Urothelium cell line (cell line): ENCODE measurements around the gene UNK.
"Not testable (repeated sequence)": the region's sequence is repeated elsewhere in the genome, so short reads cannot be mapped to it uniquely, and the experiment has no call there.

Source experiments
- DNase-seq: peaks from one replicate; pipeline ENCODE4 v3.0.0; 2011; ENCODE audit warnings: low spot score, mixed read lengths
- FAIRE-seq: peaks from 2 replicates; lab custom pipeline; 2011; peaks lifted over from hg19 to GRCh38; lab: Jason Lieb, UNC

Gene UNK

DNA sequence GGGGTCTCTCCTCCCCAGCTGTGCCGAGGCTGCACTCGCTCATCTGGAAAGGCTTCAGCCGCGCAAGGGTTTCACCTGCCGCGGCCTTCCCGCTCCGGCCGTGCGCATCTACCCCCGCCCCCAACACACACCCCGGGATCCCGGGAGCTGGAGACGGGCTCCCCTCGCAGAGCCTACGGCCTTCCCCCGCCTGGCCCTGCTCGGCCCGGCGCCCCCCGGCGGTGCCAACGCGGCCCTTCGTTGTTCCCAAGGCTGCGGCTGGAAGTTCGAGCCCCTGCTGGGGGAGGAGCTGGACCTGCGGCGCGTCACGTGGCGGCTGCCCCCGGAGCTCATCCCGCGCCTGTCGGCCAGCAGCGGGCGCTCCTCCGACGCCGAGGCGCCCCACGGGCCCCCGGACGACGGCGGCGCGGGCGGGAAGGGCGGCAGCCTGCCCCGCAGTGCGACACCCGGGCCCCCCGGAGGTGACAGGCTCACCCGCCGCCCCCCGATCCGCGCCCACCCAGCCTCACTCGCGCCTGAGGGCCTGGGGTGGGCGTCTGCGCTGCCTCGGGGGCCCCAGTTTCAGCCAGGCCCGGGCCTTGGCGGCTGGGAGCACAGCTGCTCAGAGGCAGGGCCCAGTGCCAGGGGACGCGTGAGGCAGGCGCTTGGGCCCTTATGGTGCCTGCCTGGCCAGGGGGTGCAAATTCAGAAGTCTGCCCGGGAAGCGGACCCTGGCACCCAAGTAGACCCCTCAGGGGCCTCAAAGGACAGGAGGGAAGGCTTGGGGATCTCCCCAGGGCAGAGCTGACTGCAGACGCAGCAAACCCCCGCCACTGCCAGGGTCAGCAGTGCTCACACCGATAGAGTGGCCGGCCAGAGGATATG is 30.9 kb upstream of the UNK start:
- DNase-seq = peak; percentile 91
- peak; percentile 65 for FAIRE-seq

DNA sequence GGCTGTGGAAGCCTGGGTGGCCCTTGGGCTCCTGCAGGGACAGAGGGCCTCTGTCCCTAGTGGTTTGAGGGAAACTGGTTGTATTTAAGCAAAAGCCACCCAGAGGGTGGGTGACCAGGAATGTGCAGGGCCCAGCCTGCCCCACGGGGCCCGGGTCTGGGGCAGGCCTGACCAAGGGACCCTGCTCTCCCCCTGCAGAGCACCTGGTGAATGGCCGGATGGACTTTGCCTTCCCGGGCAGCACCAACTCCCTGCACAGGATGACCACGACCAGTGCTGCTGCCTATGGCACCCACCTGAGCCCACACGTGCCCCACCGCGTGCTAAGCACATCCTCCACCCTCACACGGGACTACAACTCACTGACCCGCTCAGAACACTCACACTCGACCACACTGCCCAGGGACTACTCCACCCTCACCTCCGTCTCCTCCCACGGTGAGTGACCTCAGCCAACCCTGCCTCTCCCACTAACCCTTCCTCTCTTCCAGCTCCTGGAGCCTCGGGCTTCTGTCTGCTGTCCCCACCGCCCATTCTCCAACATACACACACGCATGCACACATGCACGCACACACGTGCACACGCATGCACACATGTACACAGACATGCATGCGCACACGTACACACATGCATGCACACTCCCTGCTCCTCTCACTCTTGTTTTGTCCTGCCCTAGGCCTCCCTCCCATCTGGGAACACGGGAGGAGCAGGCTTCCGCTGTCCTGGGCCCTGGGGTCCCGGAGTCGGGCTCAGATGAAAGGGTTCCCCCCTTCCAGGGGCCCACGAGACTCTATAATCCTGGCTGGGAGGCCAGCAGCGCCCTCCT is 30.0 kb upstream of the UNK start:
- DNase-seq = no peak
- peak; percentile 91 for FAIRE-seq

DNA sequence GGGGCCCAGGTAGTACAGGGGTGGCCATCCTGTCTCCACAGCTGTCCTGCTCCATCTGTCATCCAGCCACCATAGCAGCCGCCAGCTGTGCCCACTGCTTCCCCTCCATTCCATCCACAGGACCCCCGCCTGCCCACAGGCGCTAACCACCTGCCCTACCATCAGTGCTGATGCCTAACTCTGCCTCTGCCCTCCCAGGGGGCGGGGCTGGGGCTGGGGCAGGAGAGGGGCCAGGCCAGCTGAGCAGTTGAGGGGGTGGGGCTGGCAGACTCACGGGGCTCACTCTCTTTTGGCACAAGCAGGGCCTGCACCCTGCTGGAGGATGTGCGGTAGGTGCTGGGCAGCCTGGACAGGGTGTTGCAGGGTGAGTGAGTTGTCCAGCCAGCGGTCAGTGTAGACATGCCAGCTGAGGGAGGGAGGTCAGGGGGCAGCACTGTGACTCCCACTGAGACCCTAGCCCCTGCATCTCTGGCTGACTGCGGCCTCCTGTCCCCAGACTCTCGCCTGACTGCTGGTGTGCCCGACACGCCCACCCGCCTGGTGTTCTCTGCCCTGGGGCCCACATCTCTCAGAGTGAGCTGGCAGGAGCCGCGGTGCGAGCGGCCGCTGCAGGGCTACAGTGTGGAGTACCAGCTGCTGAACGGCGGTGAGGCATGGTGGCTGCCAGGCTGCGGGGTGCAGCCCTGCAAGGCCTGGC is 29.3 kb upstream of the UNK start:
- no peak for DNase-seq

DNA sequence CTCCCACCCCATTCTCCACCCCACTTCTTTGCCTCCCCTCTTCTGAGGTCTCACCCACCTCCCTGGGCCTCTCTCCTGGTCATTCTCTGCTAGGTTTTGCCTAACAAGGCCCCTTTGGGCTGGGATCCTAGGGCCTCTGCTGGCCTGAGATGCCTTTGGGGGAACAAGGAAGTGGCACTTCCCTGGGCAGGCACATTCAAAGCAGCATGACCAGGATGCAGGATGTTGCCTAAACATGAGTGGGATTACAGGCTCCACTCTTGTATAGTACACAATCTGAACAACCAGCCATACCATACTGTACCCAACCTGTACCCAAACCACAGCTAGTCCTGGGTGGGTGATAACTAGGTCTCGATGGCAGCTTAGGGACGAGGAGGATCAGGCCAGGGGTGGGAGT is 28.6 kb upstream of the UNK start:
- DNase-seq (no peak), FAIRE-seq (peak; percentile 90)

More for the DNA sequence above, 29.3 kb upstream of the UNK start:
- FAIRE-seq = peak; percentile 62

DNA sequence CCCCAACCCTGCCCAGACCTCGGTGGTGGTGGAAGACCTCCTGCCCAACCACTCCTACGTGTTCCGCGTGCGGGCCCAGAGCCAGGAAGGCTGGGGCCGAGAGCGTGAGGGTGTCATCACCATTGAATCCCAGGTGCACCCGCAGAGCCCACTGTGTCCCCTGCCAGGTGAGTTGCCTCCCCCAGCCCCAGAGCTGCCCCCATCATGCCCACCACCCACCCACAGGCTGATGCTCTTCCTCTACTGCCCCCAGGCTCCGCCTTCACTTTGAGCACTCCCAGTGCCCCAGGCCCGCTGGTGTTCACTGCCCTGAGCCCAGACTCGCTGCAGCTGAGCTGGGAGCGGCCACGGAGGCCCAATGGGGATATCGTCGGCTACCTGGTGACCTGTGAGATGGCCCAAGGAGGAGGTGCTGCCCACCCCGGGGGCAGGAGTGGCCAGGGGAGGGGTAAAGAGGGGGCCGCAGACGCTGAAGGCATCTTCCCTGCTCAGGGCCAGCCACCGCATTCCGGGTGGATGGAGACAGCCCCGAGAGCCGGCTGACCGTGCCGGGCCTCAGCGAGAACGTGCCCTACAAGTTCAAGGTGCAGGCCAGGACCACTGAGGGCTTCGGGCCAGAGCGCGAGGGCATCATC is 28.0 kb upstream of the UNK start:
- DNase-seq (no peak), FAIRE-seq (no peak)

DNA sequence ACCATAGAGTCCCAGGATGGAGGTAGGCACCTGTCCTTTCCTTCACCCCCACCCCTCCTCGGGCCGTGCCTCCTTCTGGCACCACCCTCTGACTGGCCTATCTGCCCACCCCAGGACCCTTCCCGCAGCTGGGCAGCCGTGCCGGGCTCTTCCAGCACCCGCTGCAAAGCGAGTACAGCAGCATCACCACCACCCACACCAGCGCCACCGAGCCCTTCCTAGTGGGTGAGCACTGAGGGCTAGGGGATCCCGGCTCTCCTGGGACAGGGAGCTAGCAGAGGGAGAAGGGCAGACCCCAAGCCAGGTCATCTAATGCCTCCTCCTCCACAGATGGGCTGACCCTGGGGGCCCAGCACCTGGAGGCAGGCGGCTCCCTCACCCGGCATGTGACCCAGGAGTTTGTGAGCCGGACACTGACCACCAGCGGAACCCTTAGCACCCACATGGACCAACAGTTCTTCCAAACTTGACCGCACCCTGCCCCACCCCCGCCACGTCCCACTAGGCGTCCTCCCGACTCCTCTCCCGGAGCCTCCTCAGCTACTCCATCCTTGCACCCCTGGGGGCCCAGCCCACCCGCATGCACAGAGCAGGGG is 27.4 kb upstream of the UNK start:
- peak; percentile 66 for FAIRE-seq

DNA sequence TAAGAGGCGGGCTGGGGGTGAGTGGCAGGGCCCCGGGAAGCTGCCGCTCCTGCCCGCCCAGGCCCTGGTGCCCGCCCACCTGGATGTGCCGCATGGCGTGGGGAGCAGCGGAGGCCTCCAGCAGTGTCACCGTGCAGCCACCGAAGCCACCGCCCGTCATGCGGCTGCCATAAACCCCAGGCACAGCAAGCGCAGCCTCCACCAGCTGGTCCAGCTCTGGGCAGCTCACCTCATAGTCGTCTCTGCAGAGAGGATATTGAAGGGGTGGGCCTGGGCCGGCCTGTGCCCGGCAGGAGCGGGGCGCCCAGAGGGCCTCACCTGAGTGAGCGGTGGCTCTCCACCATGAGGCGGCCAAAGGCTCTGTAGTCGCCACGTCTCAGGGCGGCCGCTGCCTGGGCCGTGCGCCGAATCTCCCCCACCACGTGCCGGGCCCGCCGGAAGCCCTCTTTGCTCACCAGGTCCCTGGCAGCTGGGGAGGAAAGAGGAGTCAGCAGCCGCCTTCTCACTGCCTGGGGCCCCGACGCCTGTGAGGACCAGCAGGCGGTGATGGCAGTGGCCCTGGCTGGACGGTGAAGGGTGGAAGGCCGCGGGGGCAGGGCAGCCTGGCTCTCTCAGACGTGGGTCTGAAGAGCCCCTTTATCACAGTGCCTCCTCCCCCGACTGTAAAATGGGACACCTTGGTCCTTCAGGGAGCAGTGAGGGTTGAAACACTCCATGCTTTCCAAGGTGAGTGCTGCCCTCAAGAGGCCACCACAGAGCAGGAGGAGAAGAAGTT is 26.3 kb upstream of the UNK start:
- FAIRE-seq (peak; percentile 52), DNase-seq (no peak)

More for the DNA sequence above, 27.4 kb upstream of the UNK start:
- no peak for DNase-seq

DNA sequence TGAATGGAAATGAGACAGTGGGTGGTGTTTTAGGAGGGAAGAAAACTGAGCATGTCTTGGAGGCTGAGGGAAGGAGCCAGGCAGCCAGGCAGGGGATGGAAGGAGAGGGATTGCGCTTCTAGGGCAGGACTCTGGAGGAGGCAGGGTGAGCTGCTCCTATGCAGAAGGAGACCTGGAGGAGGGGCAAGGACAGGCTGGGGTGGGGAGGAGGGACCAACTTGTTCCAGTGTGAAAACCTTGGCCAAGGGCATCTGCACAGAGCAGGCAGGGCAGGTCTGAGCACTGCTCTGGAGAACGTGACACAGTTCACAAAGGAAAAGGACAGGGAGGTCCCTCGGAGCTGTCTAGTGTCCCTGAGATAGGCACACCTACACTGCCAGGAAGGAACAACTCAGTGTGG is 25.1 kb upstream of the UNK start:
- FAIRE-seq = no peak
- DNase-seq = no peak

DNA sequence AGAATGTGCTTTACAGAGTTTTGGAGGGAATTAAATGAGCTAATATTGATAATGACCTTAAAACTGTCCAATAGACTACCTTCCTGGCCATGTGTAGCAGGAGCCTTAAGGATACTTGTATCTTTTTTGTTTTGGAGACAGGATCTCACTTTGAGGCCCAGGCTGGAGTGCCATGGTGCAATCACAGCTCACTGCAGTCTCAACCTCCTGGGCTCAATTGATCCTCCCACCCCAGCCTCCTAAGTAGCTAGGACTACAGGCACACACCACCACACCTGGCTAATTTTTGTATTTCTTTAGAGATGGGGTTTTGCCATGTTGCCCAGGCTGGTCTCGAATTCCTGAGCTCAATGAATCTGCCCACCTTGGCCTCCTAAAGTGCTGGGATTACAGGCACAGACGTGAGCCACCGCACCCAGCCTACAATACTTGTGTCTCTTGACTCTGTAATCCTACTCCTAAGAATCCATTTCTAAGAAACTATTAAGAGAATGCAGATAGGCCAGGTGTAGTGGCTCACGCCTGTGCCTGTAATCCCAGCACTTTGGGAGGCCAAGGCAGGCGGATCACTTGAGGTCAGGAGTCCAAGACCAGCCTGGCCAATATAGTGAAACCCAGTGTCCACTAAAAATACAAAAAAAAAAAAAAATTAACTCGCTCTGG is 24.5 kb upstream of the UNK start:
- not testable (repeated sequence) for FAIRE-seq, DNase-seq

DNA sequence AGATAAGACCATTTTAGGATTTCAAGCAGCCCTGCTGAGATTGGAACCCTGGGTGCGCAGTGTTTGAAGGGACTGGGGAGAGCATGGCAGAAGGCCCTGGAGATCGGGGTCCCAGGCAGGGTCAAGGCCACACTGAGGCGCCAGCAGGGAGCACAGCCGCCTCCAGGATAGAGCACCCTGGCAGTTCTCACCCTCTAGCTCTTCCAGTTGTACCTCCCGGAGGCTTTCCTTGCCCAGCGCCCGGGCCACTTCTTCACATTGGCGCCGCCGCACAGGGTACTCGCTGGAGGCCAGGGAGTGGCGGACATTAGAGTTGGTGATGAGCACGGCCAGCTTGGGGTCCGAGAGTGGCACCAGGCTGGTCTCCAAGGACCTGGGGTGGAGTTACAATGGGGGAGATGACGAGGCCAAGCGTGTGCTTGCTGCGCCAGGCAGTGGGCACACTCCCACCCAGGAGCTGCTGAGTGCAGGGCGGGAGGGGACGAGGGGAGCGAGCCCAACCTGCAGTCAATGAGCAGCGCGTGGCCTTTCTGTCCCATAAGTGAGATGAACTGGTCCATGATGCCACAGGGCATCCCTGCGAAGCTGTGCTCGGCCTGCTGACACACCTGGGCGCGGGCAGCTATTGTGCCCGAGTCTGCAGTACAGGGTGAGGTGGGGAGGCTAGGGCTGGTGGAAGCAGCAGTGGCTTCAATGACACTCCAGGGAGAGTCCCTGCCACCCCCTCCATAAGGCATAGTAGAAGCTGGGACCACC is 21.9 kb upstream of the UNK start:
- DNase-seq (no peak), FAIRE-seq (no peak)

DNA sequence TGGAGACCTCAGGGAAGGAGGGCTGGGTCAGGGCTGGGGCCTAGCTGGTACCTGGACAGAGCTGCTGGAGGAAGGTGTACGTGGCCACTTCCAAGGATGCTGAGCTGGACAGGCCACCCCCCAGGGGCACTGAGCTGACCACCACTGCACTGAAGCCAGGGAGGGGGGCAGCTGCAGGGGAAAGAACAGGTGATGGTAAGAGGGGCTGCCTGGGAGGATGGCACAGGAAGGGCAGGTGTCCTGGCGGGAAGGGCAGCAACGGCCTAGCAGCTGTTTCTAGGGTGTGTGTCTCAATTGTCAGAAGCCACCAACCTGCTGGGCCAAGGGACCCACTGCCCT is 21.4 kb upstream of the UNK start:
- no peak for DNase-seq
- no peak for FAIRE-seq

DNA sequence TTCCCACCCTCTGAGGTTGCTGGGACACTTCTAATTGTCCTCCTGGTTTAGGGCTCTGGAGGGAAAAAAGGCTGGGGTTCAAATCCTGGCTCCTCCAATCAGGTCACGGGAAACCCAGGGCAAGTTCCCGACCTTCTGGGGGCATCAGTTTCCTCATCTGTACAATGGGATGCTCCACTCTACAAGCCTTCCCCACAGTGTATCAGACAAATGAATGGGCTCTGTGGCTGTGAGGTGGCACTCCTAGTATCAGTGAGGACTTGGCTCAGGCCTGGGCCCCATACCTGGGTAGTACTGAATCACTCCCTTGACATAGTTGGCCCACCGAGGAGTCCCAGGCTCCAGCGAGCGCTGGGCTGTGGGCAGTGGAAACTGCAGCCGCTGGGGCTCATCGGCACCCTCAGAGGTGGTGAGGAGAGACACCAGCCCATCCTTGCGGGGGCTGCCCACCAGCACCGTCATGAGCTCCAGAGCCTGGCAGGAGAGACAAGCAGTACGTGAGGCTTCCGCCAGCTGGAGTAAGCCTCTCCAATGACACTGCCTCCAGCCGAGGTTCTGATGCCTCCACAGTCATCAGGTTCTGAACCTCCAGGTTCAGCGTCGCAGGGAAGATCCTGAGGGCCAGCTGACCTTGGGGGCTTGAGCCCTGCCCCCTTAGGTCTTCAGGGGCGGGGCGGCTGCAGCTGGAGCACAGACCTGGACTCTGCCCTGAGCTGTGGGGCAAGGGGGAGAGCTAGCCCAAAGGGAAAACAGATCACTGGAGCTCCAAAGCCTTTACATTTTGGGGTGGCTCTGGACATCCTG is 20.8 kb upstream of the UNK start:
- DNase-seq = no peak
- FAIRE-seq = no peak

DNA sequence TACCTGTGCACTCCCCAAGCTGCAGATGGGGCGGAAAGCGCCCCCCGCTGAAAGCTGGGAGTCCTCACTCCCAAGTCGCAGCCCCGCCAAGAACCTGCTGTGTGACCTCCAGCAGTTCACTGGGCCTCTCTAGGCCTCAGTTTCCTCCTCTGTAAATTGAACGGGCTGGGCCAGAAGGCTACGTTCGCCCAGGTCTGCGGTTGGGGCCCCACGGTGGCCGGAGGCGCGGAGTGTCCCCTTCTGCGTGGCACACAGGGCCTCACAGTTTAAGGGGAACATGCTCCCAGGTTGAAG is 20.2 kb upstream of the UNK start:
- no peak for DNase-seq
- no peak for FAIRE-seq

DNA sequence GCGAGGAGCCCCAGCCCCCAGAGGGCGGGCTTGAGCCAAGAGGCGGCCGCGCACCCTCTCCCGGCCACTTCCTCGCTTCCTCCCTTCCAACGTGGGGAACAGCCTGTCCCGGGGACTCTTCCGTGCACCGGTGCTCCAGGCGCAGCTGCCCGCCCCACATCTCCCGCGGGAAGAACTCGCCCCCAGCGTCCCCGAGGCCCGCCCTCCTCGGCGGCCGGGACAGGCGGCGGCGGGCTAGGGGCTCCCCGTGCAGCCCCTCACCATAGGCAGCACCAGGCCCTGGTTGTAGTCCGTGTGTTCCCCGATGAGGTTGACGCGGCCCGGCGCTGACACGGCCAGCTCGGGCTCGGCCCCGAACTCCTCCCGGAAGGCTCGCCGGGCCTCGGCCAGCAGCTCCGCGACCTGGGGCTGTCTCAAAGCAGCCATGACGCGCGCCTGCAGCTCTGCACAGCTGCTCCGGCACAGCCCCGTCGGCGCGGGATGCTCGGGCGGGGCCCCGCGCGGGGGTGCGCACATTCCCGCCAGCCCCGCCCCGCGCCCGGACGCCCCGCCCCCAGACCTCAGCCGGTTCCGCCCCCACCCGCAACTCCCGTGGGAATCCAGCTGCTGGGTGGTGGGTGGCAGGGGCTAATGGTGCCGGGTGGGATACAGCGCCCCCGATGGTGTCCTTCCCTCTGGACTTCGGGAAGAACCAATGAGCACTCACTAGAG is 19.7 kb upstream of the UNK start, which contains the start of gene GALK1:
TSS of gene GALK1 (minus strand) at position 482 of the 711 bp plus-strand sequence. CDS start at position 426, 56 bp downstream.
- FAIRE-seq (peak; percentile 48), DNase-seq (peak; percentile 90)

DNA sequence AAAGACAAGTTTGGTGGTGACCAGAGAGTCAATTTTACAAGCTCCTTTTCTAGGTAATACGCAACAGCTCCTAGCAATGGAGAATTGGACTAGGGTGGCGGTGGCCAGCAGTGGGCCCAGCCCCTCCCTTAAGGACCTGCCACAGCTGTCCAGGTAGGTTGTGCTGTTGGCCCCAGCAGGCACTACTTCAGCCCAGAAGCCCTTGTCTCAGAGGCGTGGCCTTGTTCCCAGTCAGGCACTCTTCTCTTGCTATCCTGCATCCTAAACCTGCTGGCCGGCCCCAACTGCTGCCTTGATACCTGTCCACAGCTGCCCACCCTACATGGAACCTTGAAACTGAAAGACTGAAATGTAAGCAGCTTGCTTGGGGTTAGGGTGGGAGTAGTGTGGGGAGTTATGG is 18.6 kb upstream of the UNK start:
- FAIRE-seq = no peak
- DNase-seq = no peak

DNA sequence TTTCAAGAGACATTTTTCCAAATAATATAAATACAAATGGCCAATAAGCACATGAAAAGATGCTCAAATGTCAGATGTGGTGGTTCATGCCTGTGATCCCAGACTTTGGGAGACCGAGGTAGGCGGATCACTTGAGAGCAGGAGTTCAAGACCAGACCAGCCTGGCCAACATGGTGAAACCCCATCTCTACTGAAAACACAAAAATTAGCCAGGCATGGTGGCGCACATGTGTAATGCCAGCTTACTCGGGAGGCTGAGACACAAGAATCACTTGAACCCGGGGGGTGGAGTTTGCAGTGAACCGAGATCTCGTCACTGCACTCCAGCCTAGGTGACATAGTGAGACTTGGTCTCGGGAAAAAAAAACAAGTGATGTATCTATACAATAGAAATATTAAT is 16.7 kb upstream of the UNK start:
- DNase-seq (no peak), FAIRE-seq (no peak)

DNA sequence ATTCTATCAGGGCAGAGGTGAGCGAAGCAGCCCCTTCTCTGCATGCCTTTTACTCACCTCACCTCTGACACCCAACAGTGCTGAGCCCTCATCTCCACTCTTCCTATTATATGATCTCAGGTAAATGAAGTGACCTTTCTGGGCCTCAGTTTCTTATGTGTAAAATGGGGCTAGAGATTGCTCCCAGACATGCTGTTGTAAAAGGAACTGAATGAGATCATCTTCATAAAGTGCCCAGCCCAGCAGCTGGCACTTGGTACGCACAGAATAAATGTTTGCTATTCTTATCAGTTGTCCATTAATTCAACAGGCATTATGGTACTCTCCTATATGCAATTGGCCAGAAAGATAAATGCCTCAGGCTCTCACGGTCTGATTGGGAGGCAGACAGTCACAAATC is 15.1 kb upstream of the UNK start:
- FAIRE-seq (no peak), DNase-seq (no peak)
